ENCODE data around the gene PIP5KL1.

GRCh38 chr9:127954831-127955293, 24.3 kb upstream of the PIP5KL1 start:
- TF ChIP-seq EP300 (conservative IDR thresholded peaks at IDR 0.05; ENCODE audit: poor library complexity, severe bottlenecking) (no peak), POLR2AphosphoS5 (IDR thresholded peaks at IDR 0.05) (no peak), EZH2 (IDR thresholded peaks at IDR 0.05; ENCODE audit: borderline replicate concordance, insufficient read depth, low read length, poor library complexity, severe bottlenecking) (no peak), TAF1 (IDR thresholded peaks at IDR 0.05; ENCODE audit: low read depth) (no peak), CTCF (IDR thresholded peaks at IDR 0.05; ENCODE audit: poor library complexity, severe bottlenecking) (no peak), MXI1 (conservative IDR thresholded peaks at IDR 0.05; ENCODE audit: poor library complexity, severe bottlenecking) (no peak), REST (IDR thresholded peaks at IDR 0.05; ENCODE audit: borderline replicate concordance) (no peak), SMC3 (conservative IDR thresholded peaks at IDR 0.05; ENCODE audit: poor library complexity) (no peak), RAD21 (conservative IDR thresholded peaks at IDR 0.05) (no peak)

Data from neural cell (in vitro differentiated cells).